ENCODE measurements around the gene WDR37.
A peak's percentile ranks its signal among the peaks of the same experiment; 100 is the strongest.

Gene WDR37

GRCh38 chr10:1130995-1131790 lies 75.0 kb downstream of the WDR37 start:
- DNase-seq = no peak

GRCh38 chr10:1132584-1132983 lies 76.4 kb downstream of the WDR37 start:
- no peak for DNase-seq

- DNase-seq = no peak
Observed at GRCh38 chr10:1133495-1134045, 77.4 kb downstream of the WDR37 start.

GRCh38 chr10:1134156-1134555 lies 78.0 kb downstream of the WDR37 start:
- DNase-seq = no peak

GRCh38 chr10:1136268-1136667 lies 80.1 kb downstream of the WDR37 start:
- DNase-seq = no peak

- DNase-seq = no peak
Observed at GRCh38 chr10:1137499-1138163, 81.4 kb downstream of the WDR37 start.

GRCh38 chr10:1138529-1138928 lies 82.3 kb downstream of the WDR37 start:
- DNase-seq = no peak

- DNase-seq = no peak
Observed at GRCh38 chr10:1141261-1141660, 85.1 kb downstream of the WDR37 start.

GRCh38 chr10:1141701-1142100 lies 85.5 kb downstream of the WDR37 start:
- no peak for DNase-seq

- DNase-seq = no peak
Observed at GRCh38 chr10:1142596-1142995, 86.4 kb downstream of the WDR37 start.

- DNase-seq = no peak
Observed at GRCh38 chr10:1147810-1148209, 91.6 kb downstream of the WDR37 start.

GRCh38 chr10:1148855-1149605 lies 92.8 kb downstream of the WDR37 start:
- DNase-seq = no peak

- DNase-seq = no peak
Observed at GRCh38 chr10:1149793-1150637, 93.8 kb downstream of the WDR37 start.

GRCh38 chr10:1150638-1150955 lies 94.4 kb downstream of the WDR37 start:
- DNase-seq = no peak

- no peak for DNase-seq
Observed at GRCh38 chr10:1151076-1152033, 95.2 kb downstream of the WDR37 start.

- no peak for DNase-seq
Observed at GRCh38 chr10:1152386-1153250, 96.4 kb downstream of the WDR37 start.

GRCh38 chr10:1153251-1153763 lies 97.1 kb downstream of the WDR37 start:
- peak; percentile 12 for DNase-seq

GRCh38 chr10:1153805-1154351 lies 97.7 kb downstream of the WDR37 start:
- no peak for DNase-seq

- no peak for DNase-seq
Observed at GRCh38 chr10:1154531-1155295, 98.5 kb downstream of the WDR37 start.

All from NCI-H1694 treated with DMSO at 0.1 percent for 48 hours (cell line).